HEK293 (cell line): ENCODE results near the gene IMPDH1.

Experiments
- CTCF ChIA-PET: fragments of 350-600 bp; formaldehyde crosslinking; extraction: SDS; loops from one replicate; lab custom pipeline; 2021; ENCODE audit warnings: antibody characterized with exemption; lab: Yijun Ruan, JAX
- POLR2A ChIA-PET: fragments of 300-600 bp; formaldehyde crosslinking; extraction: SDS; loops from one replicate; lab custom pipeline; 2020; ENCODE audit warnings: antibody characterized with exemption, inconsistent platforms; lab: Yijun Ruan, JAX
- H3K27ac ChIP-seq: fragments of 200-500 bp; sonication (Bioruptor generic); 2 replicates; pipeline ENCODE4 v1.5.1; 2014; ENCODE audit warnings: low read depth, low read length, control low read depth, inconsistent platforms; ENCODE audit errors: extremely low read depth
- H3K36me3 ChIP-seq, 2 experiments: fragments of 200-500 bp in 1 of 2; sonication (Bioruptor generic) in 1 of 2; 1 replicate in 1 of 2; 2 replicates in 1 of 2; pipeline ENCODE4 v1.5.1; 2014 to 2017; ENCODE audit warnings: inconsistent platforms in 2 of 2, low read length in 2 of 2; ENCODE audit not compliant: control insufficient read depth in 2 of 2, insufficient read depth in 1 of 2
- H3K4me1 ChIP-seq: fragments of 200-500 bp; sonication (Bioruptor generic); 2 replicates; pipeline ENCODE4 v1.5.1; 2014; ENCODE audit warnings: mild to moderate bottlenecking, low read length, inconsistent platforms; ENCODE audit not compliant: control insufficient read depth, insufficient read depth
- H3K4me3 ChIP-seq: 2 replicates; pipeline ENCODE4 v1.5.1; 2011; ENCODE audit warnings: low read depth, mild to moderate bottlenecking, control low read depth, low read length, moderate library complexity
- H3K9me3 ChIP-seq: fragments of 200-500 bp; sonication (Bioruptor generic); 2 replicates; pipeline ENCODE4 v1.5.1; 2014; ENCODE audit warnings: low read depth, low read length, inconsistent platforms; ENCODE audit not compliant: control insufficient read depth, insufficient read depth
- EGR2 ChIP-seq: fragments of 450-650 bp; formaldehyde crosslinking; IDR thresholded peaks from 2 replicates; pipeline ENCODE4 v1.5.1; 2016; ENCODE audit warnings: low read depth, missing biosample characterization, missing genetic modification characterization
- IKZF3 ChIP-seq: fragments of 450-650 bp; IDR thresholded peaks from 2 replicates; pipeline ENCODE4 v1.5.0; 2018; ENCODE audit warnings: missing biosample characterization, mild to moderate bottlenecking, missing genetic modification characterization, moderate library complexity
- ZBTB21 ChIP-seq: fragments of 450-650 bp; formaldehyde crosslinking; IDR thresholded peaks from 2 replicates; pipeline ENCODE4 v1.5.1; 2017; ENCODE audit warnings: missing biosample characterization, missing genetic modification characterization
- ZFHX2 ChIP-seq: fragments of 450-650 bp; formaldehyde crosslinking; conservative IDR thresholded peaks from 2 replicates; pipeline ENCODE4 v1.5.1; 2016; ENCODE audit warnings: missing biosample characterization, missing genetic modification characterization
- ZIC2 ChIP-seq: fragments of 450-650 bp; formaldehyde crosslinking; IDR thresholded peaks from 2 replicates; pipeline ENCODE4 v1.5.1; 2016; ENCODE audit warnings: missing biosample characterization, missing genetic modification characterization
- ZNF341 ChIP-seq: fragments of 450-650 bp; formaldehyde crosslinking; IDR thresholded peaks from 2 replicates; pipeline ENCODE4; 2016; ENCODE audit warnings: low read depth, missing biosample characterization, missing genetic modification characterization
- ZNF394 ChIP-seq: fragments of 450-650 bp; formaldehyde crosslinking; IDR thresholded peaks from 2 replicates; pipeline ENCODE4 v1.5.1; 2016; ENCODE audit warnings: missing biosample characterization, missing genetic modification characterization, mild to moderate bottlenecking, moderate library complexity, borderline replicate concordance
- ZNF398 ChIP-seq: fragments of 450-650 bp; formaldehyde crosslinking; IDR thresholded peaks from 2 replicates; pipeline ENCODE4 v1.5.1; 2017; ENCODE audit warnings: missing biosample characterization, missing genetic modification characterization
- ZNF416 ChIP-seq: fragments of 450-650 bp; formaldehyde crosslinking; IDR thresholded peaks from 2 replicates; pipeline ENCODE4 v1.5.1; 2016; ENCODE audit warnings: missing biosample characterization, missing genetic modification characterization
- ZNF473 ChIP-seq: fragments of 450-650 bp; formaldehyde crosslinking; IDR thresholded peaks from 2 replicates; pipeline ENCODE4 v1.5.1; 2017; ENCODE audit warnings: missing biosample characterization, missing genetic modification characterization
- ZNF548 ChIP-seq: fragments of 450-650 bp; formaldehyde crosslinking; IDR thresholded peaks from 2 replicates; pipeline ENCODE4 v1.5.1; 2016; ENCODE audit warnings: missing biosample characterization, missing genetic modification characterization
- ZNF549 ChIP-seq: fragments of 450-650 bp; IDR thresholded peaks from 2 replicates; pipeline ENCODE4 v1.5.1; 2018; ENCODE audit warnings: missing biosample characterization, missing genetic modification characterization, mild to moderate bottlenecking, inconsistent platforms, moderate library complexity
- ZNF747 ChIP-seq: fragments of 450-650 bp; formaldehyde crosslinking; IDR thresholded peaks from 2 replicates; pipeline ENCODE4 v1.5.1; 2016; ENCODE audit warnings: missing biosample characterization, missing genetic modification characterization
- ZNF76 ChIP-seq: fragments of 450-650 bp; formaldehyde crosslinking; IDR thresholded peaks from 2 replicates; pipeline ENCODE4; 2016; ENCODE audit warnings: low read depth, missing biosample characterization, missing genetic modification characterization, borderline replicate concordance
- ZSCAN30 ChIP-seq: fragments of 450-650 bp; IDR thresholded peaks from 2 replicates; pipeline ENCODE4 v1.5.1; 2018; ENCODE audit warnings: missing biosample characterization, mild to moderate bottlenecking, missing genetic modification characterization, moderate library complexity
- TF ChIP-seq, protein P1 (sequence below): fragments of 450-650 bp; formaldehyde crosslinking; IDR thresholded peaks from 2 replicates; pipeline ENCODE4 v1.5.1; 2017; ENCODE audit warnings: missing biosample characterization, missing genetic modification characterization
- TF ChIP-seq, protein P2 (sequence below): fragments of 450-650 bp; formaldehyde crosslinking; IDR thresholded peaks from 2 replicates; pipeline ENCODE4 v1.5.1; 2017; ENCODE audit warnings: missing biosample characterization, missing genetic modification characterization
- TF ChIP-seq, protein P3 (sequence below): fragments of 450-650 bp; formaldehyde crosslinking; IDR thresholded peaks from 2 replicates; pipeline ENCODE4 v1.5.1; 2016; ENCODE audit warnings: missing biosample characterization, missing genetic modification characterization
- TF ChIP-seq, protein P4 (sequence below): fragments of 450-650 bp; formaldehyde crosslinking; IDR thresholded peaks from 2 replicates; pipeline ENCODE4 v1.5.1; 2016; ENCODE audit warnings: missing biosample characterization, missing genetic modification characterization

The IMPDH1 gene

DNA sequence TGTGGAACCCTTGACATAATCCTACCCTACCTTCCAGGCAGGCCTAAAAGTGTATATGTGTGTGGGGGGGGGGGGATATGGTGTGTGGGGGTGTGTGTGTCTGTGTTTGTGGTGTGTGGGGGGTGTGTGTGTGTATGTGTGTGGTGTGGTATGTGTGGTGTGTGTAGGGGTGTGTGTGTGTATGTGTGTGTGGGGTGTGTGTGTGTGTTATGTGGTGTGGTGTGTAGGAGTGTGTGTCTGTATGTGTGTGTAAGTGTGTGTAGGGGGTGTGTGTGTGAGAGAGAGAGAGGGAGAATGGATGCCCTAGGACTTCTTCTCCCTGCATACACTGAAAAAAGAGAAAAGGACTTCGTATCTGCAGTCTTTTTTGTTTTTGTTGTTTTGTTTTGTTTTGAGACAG is 12.3 kb upstream of the IMPDH1 start:
- TF ChIP-seq IKZF3, result no peak
- TF ChIP-seq ZNF76 (tag by site-specific recombination), result no peak
- TF ChIP-seq, protein P1, sequence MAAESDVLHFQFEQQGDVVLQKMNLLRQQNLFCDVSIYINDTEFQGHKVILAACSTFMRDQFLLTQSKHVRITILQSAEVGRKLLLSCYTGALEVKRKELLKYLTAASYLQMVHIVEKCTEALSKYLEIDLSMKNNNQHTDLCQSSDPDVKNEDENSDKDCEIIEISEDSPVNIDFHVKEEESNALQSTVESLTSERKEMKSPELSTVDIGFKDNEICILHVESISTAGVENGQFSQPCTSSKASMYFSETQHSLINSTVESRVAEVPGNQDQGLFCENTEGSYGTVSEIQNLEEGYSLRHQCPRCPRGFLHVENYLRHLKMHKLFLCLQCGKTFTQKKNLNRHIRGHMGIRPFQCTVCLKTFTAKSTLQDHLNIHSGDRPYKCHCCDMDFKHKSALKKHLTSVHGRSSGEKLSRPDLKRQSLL (tag by site-specific recombination), result no peak
- TF ChIP-seq, protein P2, sequence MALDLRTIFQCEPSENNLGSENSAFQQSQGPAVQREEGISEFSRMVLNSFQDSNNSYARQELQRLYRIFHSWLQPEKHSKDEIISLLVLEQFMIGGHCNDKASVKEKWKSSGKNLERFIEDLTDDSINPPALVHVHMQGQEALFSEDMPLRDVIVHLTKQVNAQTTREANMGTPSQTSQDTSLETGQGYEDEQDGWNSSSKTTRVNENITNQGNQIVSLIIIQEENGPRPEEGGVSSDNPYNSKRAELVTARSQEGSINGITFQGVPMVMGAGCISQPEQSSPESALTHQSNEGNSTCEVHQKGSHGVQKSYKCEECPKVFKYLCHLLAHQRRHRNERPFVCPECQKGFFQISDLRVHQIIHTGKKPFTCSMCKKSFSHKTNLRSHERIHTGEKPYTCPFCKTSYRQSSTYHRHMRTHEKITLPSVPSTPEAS (tag by site-specific recombination), result peak; percentile 97
- TF ChIP-seq ZNF398 (tag by site-specific recombination), result 0 out of 2 replicates have a peak, but pooled peaks have one; percentile 28
- peak; percentile 99 for TF ChIP-seq ZFHX2 (tag by site-specific recombination)
- TF ChIP-seq EGR2, result peak; percentile 100
- Histone ChIP-seq H3K36me3 (no peaks in the 10 kb centered on the region), H3K4me3 (no peak overlapping the region), H3K4me1 (no peaks in the 10 kb centered on the region), H3K9me3 (no peaks in the 10 kb centered on the region), H3K27ac (no peak overlapping the region)
- CTCF ChIA-PET, result interaction anchor here (0.7 to 9.2 kb wide), 7 partner anchors 22 to 203 kb away, joined by 3 to 160 read pairs (median 3); partner anchors contain the start of gene RBM28
- POLR2A ChIA-PET, result no interaction called here

DNA sequence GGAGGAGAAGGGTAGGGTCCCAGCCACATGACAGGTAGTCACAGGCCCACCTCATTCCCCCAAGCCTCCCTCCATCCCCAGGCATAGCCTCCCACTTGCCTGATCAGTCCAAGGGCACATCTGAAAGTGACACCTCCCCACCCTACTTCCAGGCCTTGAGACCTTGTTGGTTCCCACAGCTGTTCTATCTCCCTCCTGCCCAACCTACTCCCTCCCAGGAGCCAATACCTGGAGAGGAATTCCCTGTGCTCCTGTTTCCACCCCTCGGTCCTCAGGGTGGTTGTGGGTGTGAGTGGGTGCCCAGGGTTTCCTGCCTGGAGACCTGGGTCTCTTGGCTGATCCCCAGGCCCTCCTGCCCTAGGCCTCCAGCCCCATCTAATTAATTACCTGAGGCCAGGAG is 11.6 kb upstream of the IMPDH1 start:
- TF ChIP-seq EGR2, result peak; percentile 59
- TF ChIP-seq ZBTB21 (tag by site-specific recombination), result no peak
- TF ChIP-seq ZFHX2 (tag by site-specific recombination), result peak; percentile 26; the same call in 1 of the 2 replicates
- TF ChIP-seq ZNF549 (tag by site-specific recombination), result no peak
- TF ChIP-seq, protein P3, sequence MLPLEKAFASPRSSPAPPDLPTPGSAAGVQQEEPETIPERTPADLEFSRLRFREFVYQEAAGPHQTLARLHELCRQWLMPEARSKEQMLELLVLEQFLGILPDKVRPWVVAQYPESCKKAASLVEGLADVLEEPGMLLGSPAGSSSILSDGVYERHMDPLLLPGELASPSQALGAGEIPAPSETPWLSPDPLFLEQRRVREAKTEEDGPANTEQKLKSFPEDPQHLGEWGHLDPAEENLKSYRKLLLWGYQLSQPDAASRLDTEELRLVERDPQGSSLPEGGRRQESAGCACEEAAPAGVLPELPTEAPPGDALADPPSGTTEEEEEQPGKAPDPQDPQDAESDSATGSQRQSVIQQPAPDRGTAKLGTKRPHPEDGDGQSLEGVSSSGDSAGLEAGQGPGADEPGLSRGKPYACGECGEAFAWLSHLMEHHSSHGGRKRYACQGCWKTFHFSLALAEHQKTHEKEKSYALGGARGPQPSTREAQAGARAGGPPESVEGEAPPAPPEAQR, result no peak
- no peak for TF ChIP-seq ZNF394
- TF ChIP-seq, protein P4, sequence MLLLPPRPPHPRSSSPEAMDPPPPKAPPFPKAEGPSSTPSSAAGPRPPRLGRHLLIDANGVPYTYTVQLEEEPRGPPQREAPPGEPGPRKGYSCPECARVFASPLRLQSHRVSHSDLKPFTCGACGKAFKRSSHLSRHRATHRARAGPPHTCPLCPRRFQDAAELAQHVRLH, result no peak
- TF ChIP-seq ZNF548 (tag by site-specific recombination), result no peak
- no peak for TF ChIP-seq ZNF747 (tag by site-specific recombination)
- no peak for TF ChIP-seq ZNF473 (tag by site-specific recombination)
- no peak for TF ChIP-seq ZSCAN30 (tag by site-specific recombination)
- peak; percentile 51 for TF ChIP-seq ZNF341 (tag by site-specific recombination)
- TF ChIP-seq ZNF416 (tag by site-specific recombination), result no peak
- no peak for TF ChIP-seq ZIC2 (tag by site-specific recombination)
- POLR2A ChIA-PET, result no interaction called here
- Histone ChIP-seq H3K4me3 (no peak overlapping the region), H3K9me3 (no peaks in the 10 kb centered on the region), H3K4me1 (no peaks in the 10 kb centered on the region), H3K36me3 (no peaks in the 10 kb centered on the region), H3K27ac (no peak overlapping the region)
- CTCF ChIA-PET, result interaction anchor here (1.5 kb wide), 1 partner anchor 39 kb away, joined by 7 read pairs; no protein-coding TSS in a partner anchor
